CD14-positive monocyte (primary cell): Measurements from ENCODE around the gene SNCAIP. TPM values are rescaled to one million over a fixed set of nuclear protein-coding genes. Genes with fewer than 3 reads are reported as not detected.

Experiments used
- DNase-seq, 3 donors: peaks; one replicate each; pipeline ENCODE4 v3.0.0-alpha.2; 2011 to 2022
- H2AFZ ChIP-seq: 2 replicates; pipeline ENCODE4 v1.6.0; 2012; ENCODE audit warnings: mild to moderate bottlenecking, low read depth, low read length, inconsistent platforms; ENCODE audit not compliant: insufficient read depth, poor library complexity, severe bottlenecking
- H3K27ac ChIP-seq, 2 donors: 1 replicate in 1 of 2; 2 replicates in 1 of 2; pipeline ENCODE4 v1.5.1; 2012 to 2013; ENCODE audit warnings: low read length in 2 of 2, control low read depth in 1 of 2, inconsistent platforms in 1 of 2, low read depth in 1 of 2, mild to moderate bottlenecking in 1 of 2
- H3K27me3 ChIP-seq, 2 donors: one replicate each; pipeline versions ENCODE4 v1.6.0 to v1.6.1; 2011 to 2013; ENCODE audit warnings: low read length in 2 of 2; ENCODE audit not compliant: control insufficient read depth in 2 of 2, insufficient read depth in 2 of 2
- H3K36me3 ChIP-seq, 2 donors: replicated peaks in 1 of 2; 1 replicate in 1 of 2; 2 replicates in 1 of 2; pipeline versions ENCODE4 v1.5.1 to v1.6.1; 2012 to 2013; ENCODE audit warnings: low read length in 2 of 2, control low read depth in 1 of 2, inconsistent platforms in 1 of 2, mild to moderate bottlenecking in 1 of 2; ENCODE audit not compliant: insufficient read depth in 2 of 2, control insufficient read depth in 1 of 2
- H3K4me1 ChIP-seq, 2 donors: 1 replicate in 1 of 2; 2 replicates in 1 of 2; pipeline versions ENCODE4 v1.5.1 to v1.6.1; 2012 to 2013; ENCODE audit warnings: low read length in 2 of 2, control low read depth in 1 of 2, inconsistent platforms in 1 of 2, mild to moderate bottlenecking in 1 of 2, moderate library complexity in 1 of 2; ENCODE audit not compliant: insufficient read depth in 2 of 2, control insufficient read depth in 1 of 2
- H3K4me2 ChIP-seq: replicated peaks from 2 replicates; pipeline ENCODE3; 2012; ENCODE audit warnings: low read length, moderate library complexity, mild to moderate bottlenecking; ENCODE audit not compliant: poor library complexity, severe bottlenecking; ENCODE audit errors: extremely low read depth
- H3K4me3 ChIP-seq, 3 experiments: fragments of 200-600 bp in 1 of 3; sonication (generic) in 1 of 3; replicated peaks in 1 of 3; 1 replicate in 2 of 3; 2 replicates in 1 of 3; pipeline ENCODE4 v1.5.1; 2011 to 2013; ENCODE audit warnings: low read length in 3 of 3, mild to moderate bottlenecking in 3 of 3, control low read depth in 2 of 3, low read depth in 2 of 3, inconsistent platforms in 1 of 3, moderate library complexity in 1 of 3
- H3K79me2 ChIP-seq: 2 replicates; pipeline ENCODE4 v1.6.0; 2012; ENCODE audit warnings: mild to moderate bottlenecking, control low read depth, inconsistent platforms, low read length, moderate library complexity; ENCODE audit not compliant: insufficient read depth
- H3K9ac ChIP-seq: 2 replicates; pipeline ENCODE4 v1.6.0; 2017; ENCODE audit warnings: low read length, mild to moderate bottlenecking; ENCODE audit not compliant: insufficient read depth, poor library complexity, severe bottlenecking
- H3K9me3 ChIP-seq, 2 donors: replicated peaks in 1 of 2; 1 replicate in 1 of 2; 2 replicates in 1 of 2; pipeline versions ENCODE4 v1.5.1 to v1.6.1; 2012 to 2013; ENCODE audit warnings: low read length in 2 of 2, control low read depth in 1 of 2; ENCODE audit not compliant: control insufficient read depth in 1 of 2, insufficient read depth in 1 of 2
- H4K20me1 ChIP-seq: 2 replicates; pipeline ENCODE4 v1.6.0; 2012; ENCODE audit warnings: mild to moderate bottlenecking, low read length, control low read depth, moderate library complexity; ENCODE audit not compliant: insufficient read depth
- H3K27ac Mint-ChIP-seq, 7 donors: one replicate each; pipeline ENCODE4 v1.8.0; 2020; ENCODE audit warnings: mild to moderate bottlenecking in 7 of 7, mixed read lengths in 7 of 7, moderate library complexity in 6 of 7, inconsistent platforms in 2 of 7
- H3K27me3 Mint-ChIP-seq, 3 donors: one replicate each; pipeline ENCODE4 v1.8.0; 2021 to 2022; ENCODE audit warnings: low read depth in 3 of 3, mild to moderate bottlenecking in 3 of 3, mixed read lengths in 3 of 3, moderate library complexity in 3 of 3, inconsistent platforms in 1 of 3
- H3K36me3 Mint-ChIP-seq, 2 donors: one replicate each; pipeline ENCODE4 v1.8.0; 2020; ENCODE audit warnings: mixed read lengths in 2 of 2, inconsistent platforms in 1 of 2, mild to moderate bottlenecking in 1 of 2
- H3K4me1 Mint-ChIP-seq: one replicate; pipeline ENCODE4 v1.8.0; 2020; ENCODE audit warnings: mild to moderate bottlenecking, mixed read lengths
- H3K4me3 Mint-ChIP-seq, 2 donors: one replicate each; pipeline ENCODE4 v1.8.0; 2020; ENCODE audit warnings: mild to moderate bottlenecking in 2 of 2, mixed read lengths in 2 of 2, moderate library complexity in 1 of 2
- H3K9me3 Mint-ChIP-seq, 7 donors: one replicate each; pipeline ENCODE4 v1.8.0; 2020 to 2022; ENCODE audit warnings: mixed read lengths in 7 of 7, mild to moderate bottlenecking in 6 of 7, moderate library complexity in 6 of 7, inconsistent platforms in 2 of 7
- WGBS: methylation state at CpG from one replicate; pipeline ENCODE4 v1.1.5; 2013; ENCODE audit warnings: missing lambda C conversion rate; ENCODE audit not compliant: insufficient coverage; 5-methylcytosine and 5-hydroxymethylcytosine counted together
- intact Hi-C, 2 donors: fragments of 100-400 bp; cut with micrococcal nuclease; formaldehyde crosslinking; loops; one replicate each; pipeline versions ENCODE4 v1.15.0 to v1.15.1; 2023
- polyA plus RNA-seq, 3 donors: library from polyadenylated mRNA; depleted of rRNA in 1 of 3; unstranded in 2 of 3; stranded (reverse) in 1 of 3; fragments of 300-500 nt in 2 of 3; fragments of >200 nt in 1 of 3; fragmentation: Illumina TruSeq in 2 of 3; gene quantifications; 1 replicate in 2 of 3; 2 replicates in 1 of 3; pipeline ENCODE4 v1.2.3, GENCODE V29; 2012 to 2021
- TF ChIP-seq, protein P1 (sequence below): fragments of 200-600 bp; IDR thresholded peaks from one replicate; pipeline ENCODE4 v1.8.0; 2022; ENCODE audit warnings: antibody characterized with exemption, mild to moderate bottlenecking

SNCAIP gene
- polyA plus RNA-seq, 3 donors, result not detected

DNA sequence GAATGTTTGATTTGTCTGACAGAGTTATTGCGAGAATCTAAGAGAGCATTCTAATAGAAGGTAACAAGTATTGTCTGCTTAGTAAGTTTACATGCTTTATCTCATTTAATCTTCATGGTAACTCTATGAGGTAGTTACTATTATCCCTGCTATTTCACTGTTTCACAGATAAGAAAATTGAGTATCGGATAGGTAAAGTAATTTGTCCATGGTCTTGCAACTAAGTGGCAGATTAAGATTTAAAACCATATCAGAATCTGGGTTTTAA is 118.2 kb downstream of the SNCAIP start:
- no peaks in the 10 kb centered on the region for H3K36me3 Mint-ChIP-seq
- Histone ChIP-seq H3K4me1 (no peaks in the 10 kb centered on the region), H2AFZ (no peak overlapping the region), H3K27me3 (no peaks in the 10 kb centered on the region), H3K36me3 (no peaks in the 10 kb centered on the region), H3K9me3 (no peaks in the 10 kb centered on the region), H3K79me2 (no peaks in the 10 kb centered on the region), H3K4me2 (no peak overlapping the region), H3K9ac (no peak overlapping the region), H3K4me3 (no peak overlapping the region), H4K20me1 (no peaks in the 10 kb centered on the region), H3K27ac (no peak overlapping the region)
- H3K9me3 Mint-ChIP-seq, result peaks cover 0 to 3% (median 1%) of the 10 kb centered on the region in 7 donors
- H3K27me3 Mint-ChIP-seq, result no peaks in the 10 kb centered on the region
- WGBS, result no CpG with 5 or more reads among the region's 2 CpGs
- intact Hi-C loops, result no loop called here
- TF ChIP-seq, protein P1, sequence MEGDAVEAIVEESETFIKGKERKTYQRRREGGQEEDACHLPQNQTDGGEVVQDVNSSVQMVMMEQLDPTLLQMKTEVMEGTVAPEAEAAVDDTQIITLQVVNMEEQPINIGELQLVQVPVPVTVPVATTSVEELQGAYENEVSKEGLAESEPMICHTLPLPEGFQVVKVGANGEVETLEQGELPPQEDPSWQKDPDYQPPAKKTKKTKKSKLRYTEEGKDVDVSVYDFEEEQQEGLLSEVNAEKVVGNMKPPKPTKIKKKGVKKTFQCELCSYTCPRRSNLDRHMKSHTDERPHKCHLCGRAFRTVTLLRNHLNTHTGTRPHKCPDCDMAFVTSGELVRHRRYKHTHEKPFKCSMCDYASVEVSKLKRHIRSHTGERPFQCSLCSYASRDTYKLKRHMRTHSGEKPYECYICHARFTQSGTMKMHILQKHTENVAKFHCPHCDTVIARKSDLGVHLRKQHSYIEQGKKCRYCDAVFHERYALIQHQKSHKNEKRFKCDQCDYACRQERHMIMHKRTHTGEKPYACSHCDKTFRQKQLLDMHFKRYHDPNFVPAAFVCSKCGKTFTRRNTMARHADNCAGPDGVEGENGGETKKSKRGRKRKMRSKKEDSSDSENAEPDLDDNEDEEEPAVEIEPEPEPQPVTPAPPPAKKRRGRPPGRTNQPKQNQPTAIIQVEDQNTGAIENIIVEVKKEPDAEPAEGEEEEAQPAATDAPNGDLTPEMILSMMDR, result no peak
- H3K27ac Mint-ChIP-seq, result no peak overlapping the region
- no peaks in the 10 kb centered on the region for H3K4me1 Mint-ChIP-seq
- no peak overlapping the region for H3K4me3 Mint-ChIP-seq
- DNase-seq, result no peak

DNA sequence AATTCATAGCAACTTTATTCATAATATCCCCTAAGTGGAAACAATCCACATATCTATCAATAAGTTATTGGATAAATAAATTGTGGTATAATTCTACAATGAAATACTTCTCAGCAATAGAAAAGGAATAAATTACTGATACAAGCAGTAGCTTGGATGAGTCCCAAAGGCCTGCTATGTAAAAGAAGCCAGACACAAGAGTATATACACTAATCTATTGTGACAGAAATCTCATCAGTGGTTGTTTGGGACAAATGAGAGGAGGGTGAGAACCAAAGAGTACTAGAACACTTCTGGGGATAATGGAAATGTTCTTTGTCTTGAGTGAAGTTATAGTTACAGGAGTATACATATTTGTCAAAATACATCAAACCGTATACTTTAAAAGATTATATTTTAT is 119.3 kb downstream of the SNCAIP start:
- Histone ChIP-seq H3K79me2 (no peaks in the 10 kb centered on the region), H2AFZ (no peak overlapping the region), H3K36me3 (no peaks in the 10 kb centered on the region), H3K27me3 (no peaks in the 10 kb centered on the region), H3K9me3 (no peaks in the 10 kb centered on the region), H3K4me1 (no peaks in the 10 kb centered on the region), H3K4me2 (no peak overlapping the region), H4K20me1 (no peaks in the 10 kb centered on the region), H3K27ac (no peak overlapping the region), H3K9ac (no peak overlapping the region), H3K4me3 (no peak overlapping the region)
- H3K4me1 Mint-ChIP-seq, result no peaks in the 10 kb centered on the region
- H3K4me3 Mint-ChIP-seq, result no peak overlapping the region
- no peak for DNase-seq
- H3K9me3 Mint-ChIP-seq, result peaks cover 0 to 3% (median 0%) of the 10 kb centered on the region in 7 donors
- TF ChIP-seq, protein P1, result no peak
- no CpG with 5 or more reads among the region's 1 CpG for WGBS
- H3K36me3 Mint-ChIP-seq, result no peaks in the 10 kb centered on the region
- intact Hi-C loops, result no loop called here
- no peak overlapping the region for H3K27ac Mint-ChIP-seq
- H3K27me3 Mint-ChIP-seq, result no peaks in the 10 kb centered on the region
